ENCODE results near the gene FBXL7.

GRCh38 chr5:15620501-15620900, 120.5 kb downstream of the FBXL7 start:
- TF ChIP-seq, protein P1, sequence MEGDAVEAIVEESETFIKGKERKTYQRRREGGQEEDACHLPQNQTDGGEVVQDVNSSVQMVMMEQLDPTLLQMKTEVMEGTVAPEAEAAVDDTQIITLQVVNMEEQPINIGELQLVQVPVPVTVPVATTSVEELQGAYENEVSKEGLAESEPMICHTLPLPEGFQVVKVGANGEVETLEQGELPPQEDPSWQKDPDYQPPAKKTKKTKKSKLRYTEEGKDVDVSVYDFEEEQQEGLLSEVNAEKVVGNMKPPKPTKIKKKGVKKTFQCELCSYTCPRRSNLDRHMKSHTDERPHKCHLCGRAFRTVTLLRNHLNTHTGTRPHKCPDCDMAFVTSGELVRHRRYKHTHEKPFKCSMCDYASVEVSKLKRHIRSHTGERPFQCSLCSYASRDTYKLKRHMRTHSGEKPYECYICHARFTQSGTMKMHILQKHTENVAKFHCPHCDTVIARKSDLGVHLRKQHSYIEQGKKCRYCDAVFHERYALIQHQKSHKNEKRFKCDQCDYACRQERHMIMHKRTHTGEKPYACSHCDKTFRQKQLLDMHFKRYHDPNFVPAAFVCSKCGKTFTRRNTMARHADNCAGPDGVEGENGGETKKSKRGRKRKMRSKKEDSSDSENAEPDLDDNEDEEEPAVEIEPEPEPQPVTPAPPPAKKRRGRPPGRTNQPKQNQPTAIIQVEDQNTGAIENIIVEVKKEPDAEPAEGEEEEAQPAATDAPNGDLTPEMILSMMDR (IDR thresholded peaks at IDR 0.05): no peak
- TF ChIP-seq EZH2 (IDR thresholded peaks at IDR 0.05): no peak
